Spleen (tissue), 11 donors: ENCODE results near the gene CDH13. TPM values are rescaled to one million over a fixed set of nuclear protein-coding genes. Genes with fewer than 3 reads are reported as not detected.

Experiments
- DNase-seq: peaks from one replicate; pipeline ENCODE4 v3.0.0-alpha.2; 2020
- H3K27ac ChIP-seq, 8 donors: fragments of 200-600 bp; sonication (generic) in 7 of 8; 1 replicate in 4 of 8; 2 replicates in 4 of 8; pipeline versions ENCODE4 v1.5.0 to v1.8.0; 2016 to 2021; ENCODE audit warnings: inconsistent platforms in 4 of 8, mild to moderate bottlenecking in 4 of 8, moderate library complexity in 1 of 8
- H3K27me3 ChIP-seq, 7 donors: fragments of 200-600 bp; sonication (generic) in 6 of 7; replicated peaks in 1 of 7; 1 replicate in 4 of 7; 2 replicates in 3 of 7; pipeline versions ENCODE4 v1.5.0 to v1.8.0; 2016 to 2021; ENCODE audit warnings: inconsistent platforms in 3 of 7, mild to moderate bottlenecking in 1 of 7
- H3K36me3 ChIP-seq, 6 donors: fragments of 200-600 bp; sonication (generic) in 5 of 6; 1 replicate in 4 of 6; 2 replicates in 2 of 6; pipeline versions ENCODE4 v1.5.0 to v1.8.0; 2016 to 2021; ENCODE audit warnings: inconsistent platforms in 2 of 6
- H3K4me1 ChIP-seq, 6 donors: fragments of 200-600 bp; sonication (generic) in 5 of 6; 1 replicate in 3 of 6; 2 replicates in 3 of 6; pipeline versions ENCODE4 v1.5.0 to v1.8.0; 2016 to 2021; ENCODE audit warnings: inconsistent platforms in 3 of 6
- H3K4me3 ChIP-seq, 8 donors: fragments of 200-600 bp; sonication (generic) in 7 of 8; 1 replicate in 4 of 8; 2 replicates in 4 of 8; pipeline versions ENCODE4 v1.5.0 to v1.8.0; 2016 to 2021; ENCODE audit warnings: inconsistent platforms in 4 of 8, mild to moderate bottlenecking in 4 of 8, moderate library complexity in 2 of 8
- H3K9me3 ChIP-seq, 8 donors: fragments of 200-600 bp; sonication (generic) in 7 of 8; 1 replicate in 4 of 8; 2 replicates in 4 of 8; pipeline versions ENCODE4 v1.5.0 to v1.8.0; 2016 to 2021; ENCODE audit warnings: inconsistent platforms in 4 of 8
- POLR2A ChIP-seq, 3 donors: fragments of 450-650 bp; IDR thresholded peaks; one replicate each; pipeline ENCODE4 v1.5.1; 2017; ENCODE audit warnings: antibody characterized with exemption in 3 of 3, mild to moderate bottlenecking in 1 of 3
- POLR2AphosphoS5 ChIP-seq, 3 donors: sonication (generic); formaldehyde crosslinking; IDR thresholded peaks; one replicate each; pipeline ENCODE4 v1.5.1; 2017; ENCODE audit warnings: antibody characterized with exemption in 3 of 3
- WGBS, 5 donors: extraction: QIAGEN DNeasy Blood & Tissue Kit in 3 of 5; methylation state at CpG; one replicate each; pipeline versions ENCODE4 v1.1.5 to v1.1.7; 2013 to 2018; 5-methylcytosine and 5-hydroxymethylcytosine counted together
- intact Hi-C: fragments of 100-400 bp; cut with DNase I; formaldehyde crosslinking; loops from one replicate; pipeline ENCODE4 v1.15.0; 2023; ENCODE audit warnings: low total_unique reads
- polyA plus RNA-seq, 3 donors: library from polyadenylated mRNA; stranded (reverse); fragments of 200-250 nt; gene quantifications; one replicate each; pipeline ENCODE4 v1.2.1, GENCODE V29; 2013
- total RNA-seq, 7 donors: library from RNA; depleted of rRNA in 3 of 7; stranded (reverse); fragments of >200 nt in 3 of 7; fragmentation: NEBNext Ultra II Directional in 4 of 7; extraction: Animal tissue kit (Norgen Biotek cat#: 25700) in 4 of 7; gene quantifications; one replicate each; pipeline versions ENCODE4 v1.1.0 to v1.2.1, GENCODE V29; 2016 to 2021
- TF ChIP-seq, protein P1 (sequence below), 11 experiments: fragments of 200-600 bp in 7 of 11; fragments of 450-650 bp in 4 of 11; sonication (generic) in 4 of 11; IDR thresholded peaks in 8 of 11; conservative IDR thresholded peaks in 3 of 11; 1 replicate in 7 of 11; 2 replicates in 4 of 11; pipeline versions ENCODE4 v1.4.0 to v1.8.0; 2016 to 2021; ENCODE audit warnings: antibody characterized with exemption in 11 of 11, inconsistent platforms in 4 of 11, mild to moderate bottlenecking in 1 of 11
- donor health status: healthy with polysubstance abuse.
- donor health status: DM: no; HTN: no; CAD: no; lungs with moderate emphysema.
- donor health status: DM: no; HTN: no; CAD: no.
- donor health status: Bipolar disorder and iron deficiency.
- donor health status: healthy.
- donor health status: DM: no; HTN: no; CAD: no.
- donor health status: DM: yes; HTN: yes; CAD: no.

Gene CDH13
- total and polyA plus RNA-seq, 10 donors: 0.13 to 4.6 (median 1.1) TPM

DNA sequence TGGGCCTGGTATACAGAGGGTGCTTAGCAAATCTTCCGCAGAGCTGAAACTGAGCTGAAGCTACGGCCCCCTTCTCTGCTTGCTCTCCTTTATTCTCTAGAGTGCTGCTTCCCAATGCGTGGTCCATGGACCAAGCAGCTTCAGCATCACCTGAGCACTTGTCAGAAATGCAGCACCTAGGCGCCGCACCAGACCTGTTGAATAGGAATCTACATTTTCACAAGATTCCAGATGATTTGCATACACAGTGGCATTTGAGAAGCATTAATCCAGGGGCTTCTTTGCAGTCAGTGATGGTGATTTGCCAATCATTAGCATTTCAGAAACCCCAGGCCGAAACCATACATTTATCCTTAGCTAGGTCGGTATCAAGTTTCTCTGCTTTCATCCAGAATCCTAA lies 204.2 kb downstream of the CDH13 start:
- no peaks in the 10 kb centered on the region for H3K27me3 ChIP-seq
- H3K27ac ChIP-seq: no peak overlapping the region
- no peaks in the 10 kb centered on the region for H3K36me3 ChIP-seq
- intact Hi-C loops: no loop called here
- no peak overlapping the region for H3K4me3 ChIP-seq
- no peak for DNase-seq
- no peaks in the 10 kb centered on the region for H3K9me3 ChIP-seq
- no peaks in the 10 kb centered on the region for H3K4me1 ChIP-seq
- TF ChIP-seq, protein P1, sequence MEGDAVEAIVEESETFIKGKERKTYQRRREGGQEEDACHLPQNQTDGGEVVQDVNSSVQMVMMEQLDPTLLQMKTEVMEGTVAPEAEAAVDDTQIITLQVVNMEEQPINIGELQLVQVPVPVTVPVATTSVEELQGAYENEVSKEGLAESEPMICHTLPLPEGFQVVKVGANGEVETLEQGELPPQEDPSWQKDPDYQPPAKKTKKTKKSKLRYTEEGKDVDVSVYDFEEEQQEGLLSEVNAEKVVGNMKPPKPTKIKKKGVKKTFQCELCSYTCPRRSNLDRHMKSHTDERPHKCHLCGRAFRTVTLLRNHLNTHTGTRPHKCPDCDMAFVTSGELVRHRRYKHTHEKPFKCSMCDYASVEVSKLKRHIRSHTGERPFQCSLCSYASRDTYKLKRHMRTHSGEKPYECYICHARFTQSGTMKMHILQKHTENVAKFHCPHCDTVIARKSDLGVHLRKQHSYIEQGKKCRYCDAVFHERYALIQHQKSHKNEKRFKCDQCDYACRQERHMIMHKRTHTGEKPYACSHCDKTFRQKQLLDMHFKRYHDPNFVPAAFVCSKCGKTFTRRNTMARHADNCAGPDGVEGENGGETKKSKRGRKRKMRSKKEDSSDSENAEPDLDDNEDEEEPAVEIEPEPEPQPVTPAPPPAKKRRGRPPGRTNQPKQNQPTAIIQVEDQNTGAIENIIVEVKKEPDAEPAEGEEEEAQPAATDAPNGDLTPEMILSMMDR (IDR thresholded peaks at IDR 0.05 in 8 of 11, conservative IDR thresholded peaks at IDR 0.05 in 3 of 11): no peak
- no peak for TF ChIP-seq POLR2A (IDR thresholded peaks at IDR 0.05)
- TF ChIP-seq POLR2AphosphoS5 (IDR thresholded peaks at IDR 0.05): no peak
- 73 to 88% (median 79%) methylated on average over 7 of the region's 7 CpGs for WGBS, 5 donors

DNA sequence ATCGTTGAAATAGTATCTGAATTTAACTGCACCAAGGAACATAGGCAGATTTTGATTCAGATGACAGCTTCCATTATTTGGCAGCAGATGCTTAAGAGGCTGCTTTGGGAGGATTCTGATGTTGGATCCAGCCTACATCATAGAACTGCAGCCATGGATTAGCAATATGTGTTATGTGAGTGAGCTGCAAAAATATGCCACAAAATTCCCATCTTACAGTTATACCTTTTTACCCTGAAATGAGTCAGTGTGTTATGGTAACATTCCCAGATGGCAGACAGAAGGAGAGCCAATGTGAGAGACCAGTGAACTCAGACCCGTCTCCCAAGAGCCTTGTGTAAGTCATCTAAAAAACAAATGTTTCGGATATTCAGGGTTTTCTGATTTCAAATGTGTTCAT lies 206.1 kb downstream of the CDH13 start:
- DNase-seq: no peak
- no peak overlapping the region for H3K27ac ChIP-seq
- H3K4me1 ChIP-seq: no peaks in the 10 kb centered on the region
- TF ChIP-seq POLR2AphosphoS5 (IDR thresholded peaks at IDR 0.05) (no peak), POLR2A (IDR thresholded peaks at IDR 0.05) (no peak)
- TF ChIP-seq, protein P1 (IDR thresholded peaks at IDR 0.05 in 8 of 11, conservative IDR thresholded peaks at IDR 0.05 in 3 of 11): no peak
- no peaks in the 10 kb centered on the region for H3K27me3 ChIP-seq
- H3K36me3 ChIP-seq: no peaks in the 10 kb centered on the region
- WGBS, 5 donors: 72 to 94% (median 85%) methylated on average over 3 of the region's 3 CpGs
- no peak overlapping the region for H3K4me3 ChIP-seq
- intact Hi-C loops: no loop called here
- H3K9me3 ChIP-seq: no peaks in the 10 kb centered on the region

DNA sequence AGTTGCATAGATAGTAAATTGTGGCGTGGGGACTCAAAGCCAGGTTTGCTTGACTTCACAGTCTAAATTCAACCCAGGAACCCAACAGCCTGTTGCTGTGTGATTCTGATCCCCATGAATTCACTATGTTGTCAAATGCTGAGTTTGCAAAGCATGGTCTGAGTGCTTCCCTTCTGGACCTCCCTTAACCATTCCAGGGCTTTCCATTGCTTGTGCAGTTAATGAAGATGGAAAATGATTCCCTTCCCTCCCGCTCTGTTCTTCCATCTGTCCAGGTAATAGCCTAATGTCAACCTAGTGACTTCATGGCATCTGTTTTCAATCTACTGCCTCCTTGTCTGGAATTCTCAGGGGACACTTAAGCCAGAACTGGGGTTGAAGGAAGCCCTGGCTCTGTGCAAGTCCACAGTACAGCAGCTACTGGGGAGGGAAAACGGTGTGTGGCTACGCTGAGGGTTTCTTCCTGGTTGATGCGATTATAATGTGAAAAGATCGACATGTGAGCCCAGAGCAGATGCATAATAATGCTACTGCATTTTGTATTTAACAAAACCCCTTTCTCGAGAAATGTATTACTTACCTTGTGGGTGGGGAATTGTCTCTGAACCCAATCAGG lies 206.7 kb downstream of the CDH13 start:
- intact Hi-C loops: no loop called here
- Histone ChIP-seq H3K9me3 (no peaks in the 10 kb centered on the region), H3K27ac (no peak overlapping the region), H3K4me3 (no peak overlapping the region), H3K27me3 (no peaks in the 10 kb centered on the region), H3K36me3 (no peaks in the 10 kb centered on the region), H3K4me1 (no peaks in the 10 kb centered on the region)
- WGBS, 5 donors: 78 to 88% (median 84%) methylated on average over 7 of the region's 7 CpGs
- no peak for TF ChIP-seq POLR2AphosphoS5 (IDR thresholded peaks at IDR 0.05)
- no peak for TF ChIP-seq POLR2A (IDR thresholded peaks at IDR 0.05)
- TF ChIP-seq, protein P1 (IDR thresholded peaks at IDR 0.05 in 8 of 11, conservative IDR thresholded peaks at IDR 0.05 in 3 of 11): no peak
- DNase-seq: no peak

DNA sequence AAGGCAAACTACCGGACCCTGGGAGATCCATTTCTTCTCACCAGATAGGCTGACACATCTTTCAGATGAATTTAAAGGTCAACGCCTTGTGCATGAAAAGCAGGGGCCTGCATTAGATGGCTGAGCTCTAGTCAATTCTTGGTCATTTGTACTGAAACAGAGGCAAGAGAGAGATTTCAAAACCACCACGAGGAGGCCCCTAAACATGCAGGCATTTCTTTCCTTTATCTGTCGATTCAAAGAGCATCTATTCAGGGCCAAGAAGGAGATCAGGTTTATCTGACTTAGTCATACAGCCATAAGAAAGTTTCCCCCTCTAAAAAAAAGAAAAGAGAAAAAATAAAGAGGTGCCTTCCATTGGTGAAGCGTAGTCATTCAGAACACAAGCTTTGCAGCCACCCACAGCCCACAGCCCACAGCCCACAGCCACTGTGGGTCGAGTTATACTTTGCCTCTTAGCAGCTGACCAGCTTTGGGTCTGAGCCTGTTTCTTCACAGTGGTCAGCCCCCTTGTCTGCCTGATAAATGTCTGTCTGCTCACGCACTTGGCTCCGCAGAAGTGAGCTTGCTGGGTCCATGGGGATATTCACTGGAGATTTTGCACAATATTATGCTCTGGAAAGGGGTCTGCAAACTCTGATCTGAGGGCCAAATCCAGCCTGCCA lies 207.5 kb downstream of the CDH13 start:
- Histone ChIP-seq H3K27me3 (no peaks in the 10 kb centered on the region), H3K27ac (no peak overlapping the region), H3K36me3 (no peaks in the 10 kb centered on the region), H3K4me1 (no peaks in the 10 kb centered on the region), H3K9me3 (no peaks in the 10 kb centered on the region), H3K4me3 (no peak overlapping the region)
- intact Hi-C loops: no loop called here
- 75 to 85% (median 79%) methylated on average over 8 of the region's 8 CpGs for WGBS, 5 donors
- no peak for DNase-seq
- TF ChIP-seq, protein P1 (IDR thresholded peaks at IDR 0.05 in 8 of 11, conservative IDR thresholded peaks at IDR 0.05 in 3 of 11): no peak
- no peak for TF ChIP-seq POLR2AphosphoS5 (IDR thresholded peaks at IDR 0.05)
- TF ChIP-seq POLR2A (IDR thresholded peaks at IDR 0.05): no peak
